Mucosa of stomach (tissue), 1 donor: Measurements from ENCODE around the gene CARNS1.
"Not testable (repeated sequence)": the region's sequence is repeated elsewhere in the genome, so short reads cannot be mapped to it uniquely, and the experiment has no call there.

ENCODE experiments used
- H3K27me3 ChIP-seq: one replicate; pipeline ENCODE4 v1.7.0; 2013; ENCODE audit warnings: mild to moderate bottlenecking, low read length; ENCODE audit not compliant: control insufficient read depth, insufficient read depth
- H3K36me3 ChIP-seq: one replicate; pipeline ENCODE4 v1.7.0; 2013; ENCODE audit warnings: low read length; ENCODE audit not compliant: control insufficient read depth, insufficient read depth
- H3K4me1 ChIP-seq: one replicate; pipeline ENCODE4 v1.7.0; 2013; ENCODE audit warnings: mild to moderate bottlenecking, low read length; ENCODE audit not compliant: control insufficient read depth, insufficient read depth
- H3K4me3 ChIP-seq: one replicate; pipeline ENCODE4 v1.7.0; 2013; ENCODE audit warnings: low read length
- H3K9ac ChIP-seq: one replicate; pipeline ENCODE4 v1.7.0; 2013; ENCODE audit warnings: mild to moderate bottlenecking, low read length, moderate library complexity
- H3K9me3 ChIP-seq: one replicate; pipeline ENCODE4 v1.7.0; 2013; ENCODE audit warnings: mild to moderate bottlenecking, low read length, moderate library complexity; ENCODE audit not compliant: control insufficient read depth
- donor health status: Pancreatic carcinoma.

Gene CARNS1

DNA sequence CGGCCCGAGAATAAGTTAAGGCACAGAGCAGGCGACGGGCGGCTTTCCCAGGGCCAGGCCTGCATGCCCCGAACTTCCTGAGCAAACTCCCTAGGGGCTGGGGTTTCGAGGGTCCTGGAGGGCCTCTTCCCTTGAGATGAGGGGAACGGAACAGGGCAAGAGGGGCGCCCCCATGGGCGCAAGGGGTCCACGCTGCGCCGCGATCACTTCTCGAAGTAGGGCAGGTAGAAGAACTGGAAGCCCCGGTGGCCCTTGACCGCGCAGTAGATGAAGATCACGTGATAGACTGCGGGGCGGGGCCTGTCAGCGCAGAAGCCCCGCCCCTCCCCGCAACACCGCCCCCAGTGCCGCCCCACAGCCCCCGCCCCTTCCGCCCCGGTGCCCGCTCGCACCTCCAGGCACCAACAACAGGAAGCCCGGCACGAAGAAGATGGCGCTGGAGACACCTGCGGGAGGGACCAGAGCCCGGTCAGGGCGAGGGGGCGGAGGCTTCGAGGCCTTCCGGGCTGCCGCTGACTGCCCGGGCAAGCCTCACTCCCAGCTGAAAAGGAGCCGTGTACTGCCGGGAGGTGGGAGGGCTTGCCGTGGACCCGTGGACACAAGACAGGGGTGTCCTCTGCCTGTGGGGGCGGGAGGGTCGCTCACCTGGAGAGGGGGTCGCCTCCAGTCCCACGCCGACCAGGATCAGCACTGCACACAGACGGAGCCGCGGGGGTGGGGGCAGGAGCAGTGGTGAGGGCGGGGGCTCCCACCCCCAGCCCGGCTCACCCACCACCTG lies 49.1 kb downstream of the CARNS1 start:
- H3K9me3 ChIP-seq: no peaks in the 10 kb centered on the region
- no peaks in the 10 kb centered on the region for H3K27me3 ChIP-seq
- peak overlapping the region; percentile 90 for H3K4me3 ChIP-seq
- H3K36me3 ChIP-seq: no peaks in the 10 kb centered on the region
- H3K9ac ChIP-seq: peak overlapping the region; percentile 97
- H3K4me1 ChIP-seq: peaks cover 48% of the 10 kb centered on the region

DNA sequence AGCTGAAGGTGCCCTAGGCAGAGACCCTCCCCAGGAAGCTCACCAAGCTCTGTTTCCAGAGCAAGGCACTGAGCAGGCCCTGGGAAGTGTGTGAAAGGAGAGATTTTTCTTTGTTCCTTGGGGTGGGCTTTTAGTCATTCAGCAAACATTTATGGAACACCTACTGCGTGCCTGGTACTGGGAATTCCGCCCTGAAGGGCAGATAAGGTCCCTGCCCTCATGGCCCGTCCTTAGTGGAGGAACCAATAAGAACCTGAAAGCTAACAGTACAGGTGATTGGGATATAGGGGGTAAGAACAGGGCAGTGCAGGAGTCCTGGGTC lies 49.7 kb downstream of the CARNS1 start:
- no peaks in the 10 kb centered on the region for H3K27me3 ChIP-seq
- H3K9ac ChIP-seq: peak overlapping the region; percentile 97
- H3K36me3 ChIP-seq: no peaks in the 10 kb centered on the region
- peaks cover 50% of the 10 kb centered on the region for H3K4me1 ChIP-seq
- H3K4me3 ChIP-seq: peak overlapping the region; percentile 90
- no peaks in the 10 kb centered on the region for H3K9me3 ChIP-seq

DNA sequence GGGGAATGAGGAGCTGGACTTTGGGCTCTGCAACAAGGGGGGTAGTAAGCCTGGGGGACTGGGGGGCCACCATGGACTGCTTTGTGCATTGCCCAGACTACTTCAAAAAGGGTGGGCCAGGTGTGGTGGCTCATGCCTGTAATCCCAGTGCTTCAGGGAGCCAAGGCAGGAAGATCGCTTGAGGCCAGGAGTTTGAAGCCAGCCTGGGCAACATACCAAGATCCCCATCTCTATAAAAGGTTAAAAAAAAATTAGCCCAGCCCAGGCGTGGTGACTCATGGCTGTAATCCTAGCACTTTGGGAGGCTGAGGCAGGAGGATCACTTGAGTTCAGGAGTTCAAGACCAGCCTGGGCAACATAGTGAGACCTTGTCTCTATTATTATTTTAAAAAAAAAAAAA lies 50.1 kb downstream of the CARNS1 start:
- H3K9me3 ChIP-seq, H3K27me3 ChIP-seq, H3K36me3 ChIP-seq: not testable (repeated sequence)
- H3K9ac ChIP-seq: peak overlapping the region; percentile 97
- peaks cover 50% of the 10 kb centered on the region for H3K4me1 ChIP-seq
- peak overlapping the region; percentile 90 for H3K4me3 ChIP-seq

DNA sequence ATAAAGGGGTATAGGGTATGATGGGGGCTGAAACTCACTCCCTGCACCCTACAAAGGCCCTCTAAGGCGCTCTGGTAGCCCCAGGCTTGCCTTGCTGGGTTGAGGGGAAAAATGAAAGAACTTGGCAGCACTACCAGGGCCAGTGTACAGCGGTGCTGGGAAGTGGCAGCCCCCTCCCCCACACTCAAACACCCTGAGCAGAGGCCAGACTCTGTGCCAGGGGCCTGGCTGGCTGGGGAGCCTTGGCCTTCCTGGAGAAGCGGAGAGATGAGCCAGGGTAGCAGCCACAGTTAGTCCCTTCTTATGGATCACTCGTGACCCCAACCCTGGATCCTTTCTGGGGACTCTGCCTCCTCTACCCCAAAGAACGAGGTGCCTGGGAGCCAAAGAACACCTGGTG lies 50.9 kb downstream of the CARNS1 start:
- Histone ChIP-seq H3K9ac (no peak overlapping the region), H3K4me1 (peaks cover 50% of the 10 kb centered on the region), H3K4me3 (no peak overlapping the region), H3K9me3 (no peaks in the 10 kb centered on the region), H3K36me3 (no peaks in the 10 kb centered on the region), H3K27me3 (no peaks in the 10 kb centered on the region)

DNA sequence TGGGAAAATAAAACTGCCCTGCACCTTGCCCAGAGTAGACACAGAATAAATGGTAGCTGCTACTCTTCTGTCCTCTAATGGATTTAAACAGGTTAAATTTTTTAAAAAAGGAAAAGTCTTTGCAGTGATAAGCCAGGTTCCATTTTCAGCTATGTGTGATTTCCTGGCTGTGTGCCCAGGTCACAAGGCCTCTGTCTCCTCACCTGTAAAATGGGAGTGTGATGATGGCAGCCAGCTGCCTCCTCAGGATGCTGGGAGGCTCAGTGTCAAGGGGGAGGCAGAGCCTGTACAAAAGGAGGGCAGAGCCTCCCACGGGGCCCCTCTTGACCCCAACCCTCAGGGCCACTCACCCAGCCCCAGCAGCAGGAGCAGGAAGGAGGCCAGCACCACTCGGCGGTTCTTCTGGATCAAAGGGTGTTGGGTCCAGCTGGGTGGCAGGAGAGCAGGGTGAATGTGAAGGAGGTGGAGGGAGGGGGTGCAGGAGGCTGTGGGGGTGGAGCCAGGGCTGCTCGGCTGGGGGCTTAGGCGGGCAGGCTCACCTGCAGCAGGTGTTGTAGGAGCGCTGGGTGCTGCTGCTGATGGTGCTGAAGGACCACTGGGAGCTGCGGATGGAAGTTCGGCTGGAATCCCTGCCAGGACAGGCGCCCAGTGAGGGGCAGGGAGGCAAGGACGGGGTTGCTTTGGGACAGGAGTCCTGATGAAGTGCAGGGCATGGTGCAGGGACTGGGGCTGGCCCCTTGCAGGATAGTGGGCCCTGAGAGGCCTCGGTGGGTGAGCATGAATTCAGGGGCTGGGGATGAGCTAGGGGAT lies 51.7 kb downstream of the CARNS1 start:
- peaks cover 50% of the 10 kb centered on the region for H3K4me1 ChIP-seq
- peak overlapping the region; percentile 80 for H3K4me3 ChIP-seq
- no peaks in the 10 kb centered on the region for H3K9me3 ChIP-seq
- no peaks in the 10 kb centered on the region for H3K36me3 ChIP-seq
- H3K27me3 ChIP-seq: no peaks in the 10 kb centered on the region
- peak overlapping the region; percentile 88 for H3K9ac ChIP-seq

DNA sequence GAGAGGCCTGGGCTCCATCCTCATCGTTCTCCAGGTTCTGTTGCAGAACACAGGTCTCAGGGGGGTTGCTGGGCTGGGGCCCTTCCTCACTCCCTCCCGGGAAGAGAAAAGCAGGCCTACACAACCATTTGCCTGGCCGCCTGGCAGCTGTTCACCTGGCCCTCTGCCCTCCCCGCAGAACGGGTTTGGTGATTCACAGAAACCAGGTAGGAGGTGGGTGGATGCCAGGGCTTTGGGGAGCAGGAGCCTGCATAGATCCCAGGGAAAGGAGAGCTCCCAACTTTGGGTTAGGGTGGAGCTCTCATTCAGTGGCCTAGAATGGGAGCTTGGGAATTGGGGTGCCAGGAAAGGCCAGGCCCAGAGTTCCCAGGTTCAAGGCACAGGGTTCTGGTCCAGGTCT lies 52.6 kb downstream of the CARNS1 start:
- peak overlapping the region; percentile 88 for H3K9ac ChIP-seq
- peak overlapping the region; percentile 80 for H3K4me3 ChIP-seq
- H3K4me1 ChIP-seq: peaks cover 48% of the 10 kb centered on the region
- H3K36me3 ChIP-seq: no peaks in the 10 kb centered on the region
- H3K27me3 ChIP-seq: no peaks in the 10 kb centered on the region
- H3K9me3 ChIP-seq: no peaks in the 10 kb centered on the region

DNA sequence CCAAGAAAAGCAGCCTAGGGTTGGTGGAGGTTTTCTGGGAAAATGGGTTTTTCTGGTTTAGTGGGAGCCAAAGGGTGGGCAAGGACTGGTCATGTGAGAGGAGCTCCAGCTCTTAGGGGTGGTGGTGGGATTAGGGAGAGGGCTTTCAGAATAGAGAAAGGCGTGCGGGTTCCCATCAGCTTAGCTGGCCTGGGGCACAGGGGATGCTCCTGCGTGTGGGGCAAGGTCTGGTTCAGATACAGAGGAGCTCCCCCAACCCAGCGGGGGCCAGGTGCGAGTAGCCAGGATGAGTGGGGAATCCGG lies 52.9 kb downstream of the CARNS1 start:
- Histone ChIP-seq H3K9ac (peak overlapping the region; percentile 88), H3K4me1 (peaks cover 44% of the 10 kb centered on the region), H3K36me3 (no peaks in the 10 kb centered on the region), H3K27me3 (no peaks in the 10 kb centered on the region), H3K4me3 (peak overlapping the region; percentile 80), H3K9me3 (no peaks in the 10 kb centered on the region)

DNA sequence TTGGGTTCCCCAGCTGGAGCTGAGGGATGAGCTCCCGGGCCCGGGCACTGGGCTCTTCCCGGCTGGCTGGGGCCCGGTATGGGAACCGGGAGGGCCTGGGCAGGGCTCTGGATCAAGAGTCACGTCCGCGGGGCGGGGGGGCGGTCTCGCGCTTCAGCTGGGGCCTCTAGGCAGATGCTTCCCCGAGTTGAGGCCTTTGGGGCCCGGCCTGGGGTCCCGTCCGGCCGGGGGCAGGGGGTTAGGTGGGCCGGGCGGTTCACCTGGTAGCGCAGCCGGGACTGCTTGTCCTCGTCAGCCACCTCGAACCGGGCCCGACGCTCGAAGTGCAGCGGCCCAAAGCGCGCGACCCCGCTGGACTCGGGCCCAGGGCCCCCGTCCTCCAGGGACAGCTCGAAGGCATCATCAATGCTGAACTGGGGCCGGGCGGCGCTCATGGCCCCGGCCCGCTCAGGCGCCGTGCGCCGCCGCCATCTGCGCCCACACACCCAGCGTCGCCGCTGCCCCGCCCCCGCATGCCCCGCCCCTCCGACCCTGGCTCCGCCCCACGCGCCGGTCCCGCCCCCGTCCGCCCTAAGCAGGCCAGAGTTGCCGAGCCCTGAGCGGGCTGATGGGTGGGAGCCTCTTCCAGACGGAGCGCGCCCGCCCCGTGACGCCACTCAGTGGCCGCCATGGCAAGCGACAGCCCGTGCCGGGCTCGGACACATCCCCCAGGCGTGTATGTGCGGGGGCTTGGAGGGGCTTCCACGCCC lies 53.5 kb downstream of the CARNS1 start, which contains the start of gene TMEM134:
TMEM134 (minus strand) TSS at position 493 of the 749 bp plus-strand sequence; CDS start at position 434, 59 bp downstream.
- Histone ChIP-seq H3K9me3 (no peaks in the 10 kb centered on the region), H3K4me3 (peak within 1 kb of the TSS; percentile 86), H3K4me1 (peaks cover 39% of the 10 kb centered on the region), H3K27me3 (no peaks in the 10 kb centered on the region), H3K36me3 (no peaks in the 10 kb centered on the region), H3K9ac (peak within 1 kb of the TSS; percentile 88)

DNA sequence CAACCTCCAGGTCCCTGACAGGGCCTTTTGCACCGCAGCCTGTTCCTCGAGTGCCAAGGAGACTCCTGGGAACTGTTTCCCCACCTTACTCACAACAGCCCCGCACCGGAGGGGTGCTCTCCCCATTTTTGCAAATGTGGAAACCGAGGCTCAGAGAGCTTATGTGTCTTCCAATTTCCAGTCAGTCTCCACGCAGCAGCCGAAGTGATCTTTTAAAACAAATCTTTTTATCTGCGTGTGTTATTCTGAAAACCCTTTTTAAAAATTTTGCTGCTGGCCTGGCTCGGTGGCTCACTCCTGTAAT lies 54.0 kb downstream of the CARNS1 start:
- Histone ChIP-seq H3K4me3 (peak overlapping the region; percentile 86), H3K4me1 (peaks cover 34% of the 10 kb centered on the region), H3K36me3 (no peaks in the 10 kb centered on the region), H3K27me3 (no peaks in the 10 kb centered on the region), H3K9ac (peak overlapping the region; percentile 87), H3K9me3 (no peaks in the 10 kb centered on the region)

DNA sequence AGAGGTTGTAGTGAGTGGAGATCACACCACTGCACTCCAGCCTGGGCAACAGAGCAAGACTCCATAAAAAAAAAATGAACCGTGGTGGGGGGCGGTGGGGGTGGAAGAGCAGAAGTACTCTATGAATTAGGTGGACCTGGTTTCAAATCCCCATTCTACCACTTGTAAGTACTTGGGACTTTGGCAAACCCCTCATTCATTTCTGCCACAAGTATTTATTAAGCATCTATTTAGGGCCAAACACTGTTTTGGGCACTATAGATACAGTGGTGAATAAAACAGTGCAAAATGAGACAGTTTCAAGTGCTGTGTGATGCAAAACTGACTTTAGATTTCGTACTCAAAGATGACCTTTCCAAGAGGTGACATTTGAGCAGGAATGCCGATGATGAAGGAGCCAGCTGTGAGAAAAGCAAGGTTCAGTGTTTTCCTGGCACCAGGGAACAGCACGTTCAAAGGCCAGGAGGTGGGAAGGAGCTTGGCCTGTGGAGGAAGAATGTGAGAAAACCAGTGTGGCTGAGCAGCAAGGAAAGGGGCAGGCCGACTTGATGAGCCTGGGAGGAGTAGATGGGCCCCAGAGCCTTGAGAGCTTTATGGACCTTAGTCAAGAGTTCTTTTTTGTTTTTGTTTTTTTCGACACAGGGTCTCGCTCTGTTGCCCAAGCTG lies 55.0 kb downstream of the CARNS1 start:
- Histone ChIP-seq H3K9me3 (no peaks in the 10 kb centered on the region), H3K4me1 (peaks cover 28% of the 10 kb centered on the region), H3K27me3 (no peaks in the 10 kb centered on the region), H3K4me3 (no peak overlapping the region), H3K9ac (no peak overlapping the region), H3K36me3 (no peaks in the 10 kb centered on the region)

DNA sequence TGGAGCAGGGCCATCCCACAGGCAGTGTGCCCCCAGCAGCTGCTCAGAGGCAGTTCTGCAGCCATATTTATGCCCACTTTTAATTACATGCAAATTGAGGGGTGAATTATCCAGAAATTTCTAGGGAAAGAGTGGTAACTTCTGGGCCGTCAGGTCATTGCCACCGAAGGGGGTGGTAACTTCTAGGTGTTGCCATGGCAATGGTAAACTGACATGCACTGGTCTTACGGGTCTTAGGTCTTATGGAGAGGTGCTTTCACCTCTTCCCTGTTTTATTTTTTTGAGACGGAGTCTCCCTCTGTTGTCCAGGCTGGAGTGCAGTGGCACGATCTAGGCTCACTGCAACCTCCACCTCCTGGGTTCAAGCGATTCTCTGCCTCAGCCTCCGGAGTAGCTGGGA lies 57.4 kb downstream of the CARNS1 start:
- Histone ChIP-seq H3K9ac (no peak overlapping the region), H3K9me3 (no peaks in the 10 kb centered on the region), H3K4me1 (peaks cover 12% of the 10 kb centered on the region), H3K4me3 (no peak overlapping the region), H3K36me3 (no peaks in the 10 kb centered on the region), H3K27me3 (no peaks in the 10 kb centered on the region)
